ENCODE measurements around the gene USP5.

- TF ChIP-seq CTCF (IDR thresholded peaks at IDR 0.05; ENCODE audit: poor library complexity) (no peak), EZH2 (IDR thresholded peaks at IDR 0.05; ENCODE audit: borderline replicate concordance) (no peak)
Measured at GRCh38 chr12:6905414-6906040, 53.6 kb downstream of the USP5 start.

All from hepatocyte (in vitro differentiated cells).